ENCODE results near the gene ZNF280D. TPM values are rescaled to one million over a fixed set of nuclear protein-coding genes. Genes with fewer than 3 reads are reported as not detected.
A peak's percentile ranks its signal among the peaks of the same experiment; 100 is the strongest.
"Not testable (repeated sequence)": the region's sequence is repeated elsewhere in the genome, so short reads cannot be mapped to it uniquely, and the experiment has no call there.

Gene ZNF280D, protein sequence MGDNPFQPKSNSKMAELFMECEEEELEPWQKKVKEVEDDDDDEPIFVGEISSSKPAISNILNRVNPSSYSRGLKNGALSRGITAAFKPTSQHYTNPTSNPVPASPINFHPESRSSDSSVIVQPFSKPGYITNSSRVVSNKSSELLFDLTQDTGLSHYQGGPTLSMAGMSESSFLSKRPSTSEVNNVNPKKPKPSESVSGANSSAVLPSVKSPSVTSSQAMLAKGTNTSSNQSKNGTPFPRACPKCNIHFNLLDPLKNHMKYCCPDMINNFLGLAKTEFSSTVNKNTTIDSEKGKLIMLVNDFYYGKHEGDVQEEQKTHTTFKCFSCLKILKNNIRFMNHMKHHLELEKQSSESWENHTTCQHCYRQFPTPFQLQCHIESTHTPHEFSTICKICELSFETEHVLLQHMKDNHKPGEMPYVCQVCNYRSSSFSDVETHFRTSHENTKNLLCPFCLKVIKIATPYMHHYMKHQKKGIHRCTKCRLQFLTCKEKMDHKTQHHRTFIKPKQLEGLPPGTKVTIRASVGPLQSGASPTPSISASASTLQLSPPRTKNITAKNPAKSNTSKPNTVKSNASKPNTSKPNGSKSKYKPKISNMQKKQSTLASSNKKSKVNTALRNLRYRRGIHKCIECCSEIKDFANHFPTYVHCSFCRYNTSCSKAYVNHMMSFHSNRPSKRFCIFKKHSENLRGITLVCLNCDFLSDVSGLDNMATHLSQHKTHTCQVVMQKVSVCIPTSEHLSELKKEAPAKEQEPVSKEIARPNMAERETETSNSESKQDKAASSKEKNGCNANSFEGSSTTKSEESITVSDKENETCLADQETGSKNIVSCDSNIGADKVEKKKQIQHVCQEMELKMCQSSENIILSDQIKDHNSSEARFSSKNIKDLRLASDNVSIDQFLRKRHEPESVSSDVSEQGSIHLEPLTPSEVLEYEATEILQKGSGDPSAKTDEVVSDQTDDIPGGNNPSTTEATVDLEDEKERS
- total RNA-seq (2014; rRNA removed; shearing (Covaris generic); ENCODE audit: low replicate concordance), result 12.0 and 48.0 TPM in 2 replicates

DNA sequence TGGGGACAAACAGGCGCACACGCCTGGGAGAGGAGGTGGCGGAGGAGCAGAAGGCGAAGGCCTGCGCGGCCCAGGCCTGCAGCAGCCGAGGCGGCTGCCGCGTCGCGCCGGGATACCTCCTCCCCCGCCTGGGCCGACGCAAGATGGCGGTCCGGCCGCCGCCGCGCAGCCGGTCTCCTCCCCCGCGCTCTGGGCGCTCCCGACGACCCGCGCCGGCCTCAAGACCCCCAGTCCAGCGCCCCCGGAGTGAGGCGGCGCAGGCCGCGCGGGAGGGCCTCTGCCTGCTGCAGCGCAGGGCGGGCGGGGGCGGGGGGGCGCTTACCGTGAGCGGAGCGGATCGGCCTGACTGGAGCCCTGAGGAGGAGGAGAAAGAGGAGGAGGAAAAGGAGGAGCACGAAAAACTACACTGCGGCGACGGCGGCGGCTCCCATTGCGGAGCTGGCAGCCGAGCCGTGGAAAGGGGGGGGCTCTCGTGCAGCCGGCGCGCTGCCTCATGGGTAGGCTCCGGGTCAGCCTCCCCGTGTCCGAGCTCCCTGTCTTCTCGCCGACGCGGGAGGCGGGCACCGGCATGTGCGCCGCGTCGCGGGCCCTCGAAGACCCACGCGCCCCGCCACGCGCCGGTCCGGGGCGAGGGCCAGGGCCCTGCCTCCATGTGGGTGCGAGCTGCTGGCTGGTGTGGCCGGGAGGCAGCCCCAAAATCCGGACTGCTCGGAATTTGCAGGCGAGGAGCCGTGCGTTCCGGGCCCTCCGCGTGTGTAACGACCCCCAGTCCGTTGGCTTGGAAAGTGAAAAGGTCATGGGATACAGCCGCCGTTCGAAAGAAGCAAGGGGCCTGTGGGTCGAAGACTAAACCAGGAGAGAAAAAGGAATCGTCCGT is at the start of gene ZNF280D:
Gene ZNF280D, minus strand, starts transcription at position 374 of the 877 bp plus-strand sequence. CDS start 26,400 bp downstream, outside the sequence.
- peak within 1 kb of the TSS; percentile 78 for H3K4me3 ChIP-seq (ENCODE audit: low read length)
- peak within 1 kb of the TSS; percentile 74 for H3K27ac ChIP-seq (ENCODE audit: low read length)
- peaks cover 46% of the 10 kb centered on the region for H3K79me2 ChIP-seq (ENCODE audit: low read length)
- peaks cover 42% of the 10 kb centered on the region for H3K4me1 ChIP-seq (ENCODE audit: low read length)
- peak; percentile 91 for DNase-seq
- no peaks in the 10 kb centered on the region for H3K9me2 ChIP-seq (replicated peaks; ENCODE audit: insufficient read depth, low read length)
- no peaks in the 10 kb centered on the region for H4K20me1 ChIP-seq (ENCODE audit: insufficient read depth, low read depth, low read length)
- H3K27me3 ChIP-seq (ENCODE audit: low read length), result no peaks in the 10 kb centered on the region
- H3K9ac ChIP-seq (ENCODE audit: low read length), result peak within 1 kb of the TSS; percentile 85
- no peaks in the 10 kb centered on the region for H3K9me3 ChIP-seq (ENCODE audit: low read length)
- H3K4me2 ChIP-seq (ENCODE audit: low read depth, low read length, poor library complexity, severe bottlenecking), result peak within 1 kb of the TSS; percentile 95
- H3K36me3 ChIP-seq (ENCODE audit: insufficient read depth, low read length), result peaks cover 28% of the 10 kb centered on the region
- peak within 1 kb of the TSS; percentile 38; the same call in 1 of the 2 replicates for H2AFZ ChIP-seq (ENCODE audit: low read length)

DNA sequence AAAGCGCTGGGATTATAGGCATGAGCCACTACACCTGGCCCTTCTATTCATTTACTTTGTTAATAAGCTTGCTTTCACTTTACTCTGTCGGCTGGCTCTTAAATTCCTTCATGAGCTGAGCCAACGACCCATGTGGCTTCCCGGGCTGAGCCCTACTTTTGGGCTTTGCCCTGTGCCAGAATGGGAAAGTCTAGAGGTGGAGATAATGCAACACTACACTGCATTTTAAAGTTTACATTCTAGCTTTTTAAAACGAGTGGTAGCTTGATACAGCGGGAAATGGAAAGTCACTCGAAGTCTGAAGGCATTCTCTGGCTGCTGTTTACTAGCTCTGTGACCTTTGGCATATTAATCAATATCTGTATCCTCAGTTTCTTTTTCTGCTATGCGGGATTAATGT is 49.0 kb upstream of the ZNF280D start:
- no peak overlapping the region for H2AFZ ChIP-seq (ENCODE audit: low read length)
- no peak overlapping the region for H3K27ac ChIP-seq (ENCODE audit: low read length)
- H3K4me1 ChIP-seq (ENCODE audit: low read length), result no peaks in the 10 kb centered on the region; the same call in none of the 2 replicates
- H3K9me3 ChIP-seq (ENCODE audit: low read length), result no peaks in the 10 kb centered on the region
- H3K4me3 ChIP-seq (ENCODE audit: low read length), result no peak overlapping the region
- no peaks in the 10 kb centered on the region for H3K9me2 ChIP-seq (replicated peaks; ENCODE audit: insufficient read depth, low read length)
- no peaks in the 10 kb centered on the region for H3K79me2 ChIP-seq (ENCODE audit: low read length)
- H3K4me2 ChIP-seq (ENCODE audit: low read depth, low read length, poor library complexity, severe bottlenecking), result no peak overlapping the region
- no peaks in the 10 kb centered on the region for H3K27me3 ChIP-seq (ENCODE audit: low read length)
- DNase-seq, result no peak
- no peaks in the 10 kb centered on the region for H3K36me3 ChIP-seq (ENCODE audit: insufficient read depth, low read length)
- no peaks in the 10 kb centered on the region for H4K20me1 ChIP-seq (ENCODE audit: insufficient read depth, low read depth, low read length)
- no peak overlapping the region for H3K9ac ChIP-seq (ENCODE audit: low read length)

DNA sequence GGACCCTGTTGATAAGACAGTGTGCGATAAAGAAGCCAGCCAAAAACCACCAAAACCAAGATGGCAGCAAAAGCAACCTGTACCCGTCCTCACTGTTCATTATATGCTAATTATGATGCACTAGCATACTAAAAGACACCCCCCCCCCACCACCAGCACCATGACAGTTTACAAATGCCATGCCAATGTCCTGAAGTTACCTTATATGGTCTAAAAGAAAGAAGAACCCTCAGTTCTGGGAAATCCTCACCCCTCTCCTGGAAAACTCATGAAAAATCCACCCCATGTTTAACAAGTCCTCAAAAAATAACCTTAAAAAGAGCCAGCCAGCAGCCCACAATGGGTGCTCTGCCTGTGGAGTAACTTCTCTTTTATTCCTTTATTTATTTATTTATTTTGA is 48.4 kb upstream of the ZNF280D start:
- no peaks in the 10 kb centered on the region for H3K9me2 ChIP-seq (replicated peaks; ENCODE audit: insufficient read depth, low read length)
- H3K27ac ChIP-seq (ENCODE audit: low read length), result no peak overlapping the region
- no peak overlapping the region for H2AFZ ChIP-seq (ENCODE audit: low read length)
- H3K9me3 ChIP-seq (ENCODE audit: low read length), result no peaks in the 10 kb centered on the region
- H3K79me2 ChIP-seq (ENCODE audit: low read length), result no peaks in the 10 kb centered on the region
- no peaks in the 10 kb centered on the region; the same call in 1 of the 2 replicates for H3K4me1 ChIP-seq (ENCODE audit: low read length)
- no peak overlapping the region for H3K4me2 ChIP-seq (ENCODE audit: low read depth, low read length, poor library complexity, severe bottlenecking)
- no peak for DNase-seq
- H3K4me3 ChIP-seq (ENCODE audit: low read length), result no peak overlapping the region
- H3K27me3 ChIP-seq (ENCODE audit: low read length), result no peaks in the 10 kb centered on the region
- H4K20me1 ChIP-seq (ENCODE audit: insufficient read depth, low read depth, low read length), result no peaks in the 10 kb centered on the region
- no peak overlapping the region for H3K9ac ChIP-seq (ENCODE audit: low read length)
- H3K36me3 ChIP-seq (ENCODE audit: insufficient read depth, low read length), result no peaks in the 10 kb centered on the region

DNA sequence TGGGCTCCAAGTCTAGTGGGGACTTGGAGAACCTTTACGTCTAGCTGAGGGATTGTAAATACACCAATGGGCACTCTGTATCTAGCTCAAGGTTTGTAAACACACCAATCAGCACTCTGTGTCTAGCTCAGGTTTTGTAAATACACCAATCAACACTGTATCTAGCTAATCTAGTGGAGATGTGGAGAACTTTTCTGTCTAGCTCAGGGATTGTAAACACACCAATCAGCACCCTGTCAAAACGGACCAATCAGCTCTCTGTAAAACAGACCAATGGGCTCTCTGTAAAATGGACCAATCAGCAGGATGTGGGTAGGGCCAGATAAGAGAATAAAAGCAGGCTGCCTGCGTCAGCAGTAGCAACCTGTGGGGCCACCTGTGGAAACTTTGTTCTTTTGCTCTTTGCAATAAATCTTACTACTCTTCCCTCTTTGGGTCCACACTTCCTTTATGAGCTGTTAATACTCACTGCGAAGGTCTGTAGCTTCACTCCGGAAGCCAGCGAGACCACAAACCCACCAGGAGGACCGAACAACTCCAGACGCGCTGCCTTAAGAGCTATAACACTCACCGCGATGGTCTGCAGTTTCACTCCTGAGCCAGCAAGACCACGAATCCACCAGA is 46.9 kb upstream of the ZNF280D start:
- H4K20me1 ChIP-seq (ENCODE audit: insufficient read depth, low read depth, low read length); H3K4me1 ChIP-seq (ENCODE audit: low read length); H3K36me3 ChIP-seq (ENCODE audit: insufficient read depth, low read length); H3K27me3 ChIP-seq (ENCODE audit: low read length); H3K9ac ChIP-seq (ENCODE audit: low read length); H3K27ac ChIP-seq (ENCODE audit: low read length); H3K79me2 ChIP-seq (ENCODE audit: low read length); H3K9me2 ChIP-seq (replicated peaks; ENCODE audit: insufficient read depth, low read length); H3K4me3 ChIP-seq (ENCODE audit: low read length); H3K9me3 ChIP-seq (ENCODE audit: low read length); H3K4me2 ChIP-seq (ENCODE audit: low read depth, low read length, poor library complexity, severe bottlenecking); DNase-seq; H2AFZ ChIP-seq (ENCODE audit: low read length): not testable (repeated sequence)

DNA sequence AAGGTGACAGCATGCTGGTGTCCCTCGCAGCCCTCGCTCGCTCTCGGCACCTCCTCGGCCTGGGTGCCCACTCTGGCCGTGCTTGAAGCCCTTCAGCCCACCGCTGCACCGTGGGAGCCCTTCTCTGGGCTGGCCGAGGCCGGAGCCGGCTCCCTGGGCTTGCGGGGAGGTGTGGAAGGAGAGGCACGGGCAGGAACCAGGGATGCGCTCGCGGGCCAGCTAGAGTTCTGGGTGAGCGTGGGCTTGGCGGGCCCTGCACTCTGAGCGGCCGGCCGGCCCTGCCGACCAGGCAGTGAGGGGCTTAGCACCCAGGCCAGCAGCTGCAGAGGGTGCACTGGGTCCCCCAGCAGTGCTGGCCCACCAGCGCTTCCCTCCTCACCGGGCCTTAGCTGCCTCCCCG is 46.1 kb upstream of the ZNF280D start:
- H3K36me3 ChIP-seq (ENCODE audit: insufficient read depth, low read length); H3K9me3 ChIP-seq (ENCODE audit: low read length); H3K27me3 ChIP-seq (ENCODE audit: low read length); H3K27ac ChIP-seq (ENCODE audit: low read length); H2AFZ ChIP-seq (ENCODE audit: low read length); H3K4me3 ChIP-seq (ENCODE audit: low read length); H3K79me2 ChIP-seq (ENCODE audit: low read length); H3K4me1 ChIP-seq (ENCODE audit: low read length); H4K20me1 ChIP-seq (ENCODE audit: insufficient read depth, low read depth, low read length); H3K9ac ChIP-seq (ENCODE audit: low read length); H3K9me2 ChIP-seq (replicated peaks; ENCODE audit: insufficient read depth, low read length); H3K4me2 ChIP-seq (ENCODE audit: low read depth, low read length, poor library complexity, severe bottlenecking); DNase-seq: not testable (repeated sequence)

DNA sequence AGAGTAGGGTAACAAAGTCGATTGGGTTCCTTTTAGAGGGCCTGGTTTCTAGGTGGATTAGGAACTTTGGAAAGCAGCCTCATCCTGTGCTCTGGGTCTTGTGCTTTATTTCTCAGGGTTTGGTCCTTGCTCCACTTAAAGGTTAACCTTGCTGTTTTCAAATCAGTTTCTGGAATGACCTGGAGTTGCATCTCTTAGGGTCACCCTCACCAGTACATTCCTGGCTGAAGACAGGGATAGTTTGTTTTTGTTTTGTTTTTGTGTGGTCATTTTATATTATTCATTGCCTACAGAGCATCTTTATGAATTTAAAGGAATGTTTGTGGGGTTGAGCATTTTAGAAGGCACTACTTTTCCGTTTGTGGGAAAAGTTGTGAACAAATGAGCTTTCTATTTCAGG is 45.5 kb upstream of the ZNF280D start:
- Histone ChIP-seq H3K4me2 (ENCODE audit: low read depth, low read length, poor library complexity, severe bottlenecking) (no peak overlapping the region), H3K27me3 (ENCODE audit: low read length) (no peaks in the 10 kb centered on the region), H3K9ac (ENCODE audit: low read length) (no peak overlapping the region), H3K79me2 (ENCODE audit: low read length) (no peaks in the 10 kb centered on the region), H4K20me1 (ENCODE audit: insufficient read depth, low read depth, low read length) (no peaks in the 10 kb centered on the region), H3K9me2 (replicated peaks; ENCODE audit: insufficient read depth, low read length) (no peaks in the 10 kb centered on the region), H3K4me3 (ENCODE audit: low read length) (no peak overlapping the region), H3K36me3 (ENCODE audit: insufficient read depth, low read length) (no peaks in the 10 kb centered on the region), H3K9me3 (ENCODE audit: low read length) (no peaks in the 10 kb centered on the region), H2AFZ (ENCODE audit: low read length) (no peak overlapping the region), H3K27ac (ENCODE audit: low read length) (no peak overlapping the region), H3K4me1 (ENCODE audit: low read length) (peaks cover 5% of the 10 kb centered on the region)
- DNase-seq, result no peak

DNA sequence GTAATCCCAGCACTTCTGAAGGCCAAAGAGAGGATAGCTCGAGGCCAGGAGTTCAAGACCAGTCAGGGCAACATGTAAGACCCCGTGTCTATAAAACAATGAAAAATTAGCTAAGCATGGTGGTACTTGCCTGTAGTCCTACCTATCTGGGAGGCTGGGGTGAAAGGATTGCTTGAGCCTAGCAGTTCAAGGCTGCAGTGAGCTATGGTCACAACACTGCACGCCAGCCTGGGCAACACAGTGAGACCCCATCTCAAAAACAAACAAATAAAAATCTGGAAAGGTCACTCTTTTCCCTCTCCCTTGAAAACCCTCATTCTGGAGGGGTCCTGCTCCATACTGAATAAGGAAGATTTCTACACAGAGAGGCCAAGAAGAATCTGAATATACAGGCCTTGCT is 43.5 kb upstream of the ZNF280D start:
- no peak for DNase-seq
- Histone ChIP-seq H2AFZ (ENCODE audit: low read length) (no peak overlapping the region), H3K9me3 (ENCODE audit: low read length) (no peaks in the 10 kb centered on the region), H3K4me1 (ENCODE audit: low read length) (peaks cover 5% of the 10 kb centered on the region), H3K36me3 (ENCODE audit: insufficient read depth, low read length) (no peaks in the 10 kb centered on the region), H3K9me2 (replicated peaks; ENCODE audit: insufficient read depth, low read length) (no peaks in the 10 kb centered on the region), H3K79me2 (ENCODE audit: low read length) (no peaks in the 10 kb centered on the region), H4K20me1 (ENCODE audit: insufficient read depth, low read depth, low read length) (no peaks in the 10 kb centered on the region), H3K4me2 (ENCODE audit: low read depth, low read length, poor library complexity, severe bottlenecking) (no peak overlapping the region), H3K4me3 (ENCODE audit: low read length) (no peak overlapping the region), H3K27me3 (ENCODE audit: low read length) (no peaks in the 10 kb centered on the region), H3K27ac (ENCODE audit: low read length) (no peak overlapping the region), H3K9ac (ENCODE audit: low read length) (no peak overlapping the region)

Data from Karpas-422 (cell line).